ENCODE results near the gene PPP1R1A.

GRCh38 chr12:54572881-54573280, 15.6 kb downstream of the PPP1R1A start:
- TF ChIP-seq, protein P1, sequence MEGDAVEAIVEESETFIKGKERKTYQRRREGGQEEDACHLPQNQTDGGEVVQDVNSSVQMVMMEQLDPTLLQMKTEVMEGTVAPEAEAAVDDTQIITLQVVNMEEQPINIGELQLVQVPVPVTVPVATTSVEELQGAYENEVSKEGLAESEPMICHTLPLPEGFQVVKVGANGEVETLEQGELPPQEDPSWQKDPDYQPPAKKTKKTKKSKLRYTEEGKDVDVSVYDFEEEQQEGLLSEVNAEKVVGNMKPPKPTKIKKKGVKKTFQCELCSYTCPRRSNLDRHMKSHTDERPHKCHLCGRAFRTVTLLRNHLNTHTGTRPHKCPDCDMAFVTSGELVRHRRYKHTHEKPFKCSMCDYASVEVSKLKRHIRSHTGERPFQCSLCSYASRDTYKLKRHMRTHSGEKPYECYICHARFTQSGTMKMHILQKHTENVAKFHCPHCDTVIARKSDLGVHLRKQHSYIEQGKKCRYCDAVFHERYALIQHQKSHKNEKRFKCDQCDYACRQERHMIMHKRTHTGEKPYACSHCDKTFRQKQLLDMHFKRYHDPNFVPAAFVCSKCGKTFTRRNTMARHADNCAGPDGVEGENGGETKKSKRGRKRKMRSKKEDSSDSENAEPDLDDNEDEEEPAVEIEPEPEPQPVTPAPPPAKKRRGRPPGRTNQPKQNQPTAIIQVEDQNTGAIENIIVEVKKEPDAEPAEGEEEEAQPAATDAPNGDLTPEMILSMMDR (conservative IDR thresholded peaks at IDR 0.05; ENCODE audit: low read depth, low read length) = no peak
- no peak for TF ChIP-seq EZH2 (IDR thresholded peaks at IDR 0.05; ENCODE audit: borderline replicate concordance, low read depth, low read length, poor library complexity, severe bottlenecking)
